GM18526 (cell line): ENCODE data around the gene RMRP.
A peak's percentile ranks its signal among the peaks of the same experiment; 100 is the strongest.

Experiments
- POLR2A ChIP-seq: IDR thresholded peaks from 3 replicates; pipeline ENCODE4 v1.6.1; 2011; ENCODE audit not compliant: insufficient read length; ENCODE audit errors: extremely low read depth

RMRP gene

DNA sequence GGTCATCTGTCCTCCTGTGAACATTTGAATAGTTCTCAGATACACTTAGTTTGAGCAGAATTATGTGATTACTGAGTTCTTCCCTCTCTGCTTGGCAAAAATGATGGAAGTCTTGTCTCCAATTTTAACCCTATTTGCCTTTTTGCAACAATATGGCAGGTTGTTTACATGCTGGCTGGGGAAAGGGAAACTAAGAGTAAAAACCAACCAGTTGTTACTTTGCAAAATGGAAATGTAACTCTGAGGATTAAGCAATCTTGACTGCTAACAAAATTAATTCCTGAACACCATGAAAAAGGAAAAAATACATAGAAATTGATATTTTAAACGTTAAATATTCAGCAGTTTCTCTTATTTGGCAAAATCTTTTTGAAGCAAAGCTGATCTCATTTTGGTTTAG is 18.2 kb downstream of the RMRP start:
- no peak for TF ChIP-seq POLR2A

DNA sequence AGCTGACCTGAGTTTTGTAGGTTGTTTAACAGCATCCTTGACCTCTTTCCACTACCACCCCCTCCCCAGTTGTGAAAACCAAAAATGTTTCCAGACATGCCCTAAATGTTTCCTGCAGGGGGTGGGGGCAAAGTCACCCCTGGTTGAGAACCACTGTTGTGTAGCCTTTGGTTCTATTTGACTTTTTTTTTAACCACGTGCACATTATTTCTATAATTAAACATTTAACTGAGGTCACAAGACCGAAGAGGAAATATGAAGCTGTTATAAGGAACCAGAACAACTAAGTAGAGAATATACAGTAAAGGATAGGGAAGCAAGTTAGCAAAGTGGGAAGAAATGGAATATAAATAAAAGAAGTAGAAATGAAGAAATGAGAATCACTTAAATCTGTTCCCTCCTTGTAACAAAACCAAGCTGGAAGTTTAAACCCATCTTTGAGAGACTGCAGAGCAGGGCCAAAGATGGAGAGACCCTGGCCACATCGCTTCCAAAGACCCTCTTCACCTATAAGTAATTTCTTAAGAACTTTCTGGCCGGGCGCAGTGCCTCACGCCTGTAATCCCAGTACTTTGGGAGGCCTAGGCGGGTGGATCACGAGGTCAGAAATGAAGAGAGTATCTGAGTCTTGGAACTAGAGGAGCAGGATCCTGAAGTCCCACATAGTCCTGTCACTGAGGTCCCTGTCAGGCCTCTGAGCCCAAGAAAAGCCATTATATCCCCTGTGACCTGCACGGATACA is 21.5 kb downstream of the RMRP start:
- TF ChIP-seq POLR2A: no peak

DNA sequence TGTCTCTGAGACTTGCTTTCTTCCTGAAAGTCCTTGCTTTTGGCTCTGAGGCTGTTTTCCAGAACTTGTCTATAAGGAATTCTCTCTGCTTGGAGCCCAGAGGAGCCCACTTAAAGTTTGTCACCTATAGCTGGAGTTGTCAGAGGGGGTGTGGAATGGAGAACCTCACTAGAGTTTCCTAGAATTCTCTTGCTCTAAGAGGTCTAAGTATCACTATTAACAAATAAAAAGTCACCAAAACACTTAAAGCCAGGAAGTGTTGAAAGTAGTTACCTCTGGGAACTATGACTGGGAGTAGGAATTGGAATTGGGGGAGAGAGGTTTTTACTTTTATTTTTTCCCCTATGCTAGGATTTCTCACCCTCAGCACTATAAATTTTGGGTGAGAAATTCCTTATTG is 22.1 kb downstream of the RMRP start:
- TF ChIP-seq POLR2A: no peak

DNA sequence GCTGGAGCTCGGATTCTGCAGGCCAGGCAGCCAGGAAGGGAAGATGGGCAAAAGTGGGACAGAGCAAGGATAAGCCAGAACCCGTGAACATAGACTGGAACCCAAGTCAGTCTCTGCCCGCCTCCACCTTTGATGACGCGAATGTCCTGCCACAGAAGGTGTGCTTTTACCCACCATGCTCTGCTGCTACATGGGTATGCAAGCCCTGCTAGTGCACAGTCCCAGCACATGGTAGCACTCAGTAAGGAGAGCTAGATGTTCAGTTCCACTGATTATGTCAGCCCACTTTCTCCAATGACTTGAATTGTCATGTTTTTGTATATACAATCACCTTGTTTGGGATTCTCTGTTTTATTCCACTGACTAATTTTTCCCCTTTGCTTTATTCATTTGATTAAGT is 28.2 kb downstream of the RMRP start:
- TF ChIP-seq POLR2A: no peak

DNA sequence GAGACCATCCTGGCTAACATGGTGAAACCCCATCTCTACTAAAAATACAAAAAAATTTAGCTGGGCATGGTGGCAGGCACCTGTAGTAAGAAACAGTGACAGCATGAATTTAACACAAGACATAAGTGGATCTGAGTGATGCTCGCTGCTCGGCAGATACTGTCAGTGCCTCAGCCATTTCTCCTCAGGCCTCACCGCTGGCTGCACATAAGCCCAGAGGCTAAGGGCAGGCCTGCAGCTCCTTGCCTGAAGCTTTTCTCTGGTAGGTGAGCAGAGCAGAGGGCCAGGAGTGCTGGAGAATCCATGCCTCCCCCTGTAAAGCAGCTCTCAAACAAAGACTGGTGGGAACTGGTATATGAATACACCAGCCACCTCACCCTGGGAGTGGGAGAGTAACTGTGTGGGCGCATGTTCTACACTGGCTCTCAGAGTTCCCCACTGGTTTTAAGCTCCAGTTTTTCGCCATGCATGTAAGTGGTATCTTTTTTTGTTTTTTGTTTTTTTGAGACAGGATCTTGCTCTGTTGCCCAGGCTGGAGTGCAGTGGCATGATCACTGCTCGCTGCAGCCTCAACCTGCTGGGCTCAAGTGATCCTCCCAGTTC is 29.3 kb downstream of the RMRP start:
- no peak for TF ChIP-seq POLR2A

DNA sequence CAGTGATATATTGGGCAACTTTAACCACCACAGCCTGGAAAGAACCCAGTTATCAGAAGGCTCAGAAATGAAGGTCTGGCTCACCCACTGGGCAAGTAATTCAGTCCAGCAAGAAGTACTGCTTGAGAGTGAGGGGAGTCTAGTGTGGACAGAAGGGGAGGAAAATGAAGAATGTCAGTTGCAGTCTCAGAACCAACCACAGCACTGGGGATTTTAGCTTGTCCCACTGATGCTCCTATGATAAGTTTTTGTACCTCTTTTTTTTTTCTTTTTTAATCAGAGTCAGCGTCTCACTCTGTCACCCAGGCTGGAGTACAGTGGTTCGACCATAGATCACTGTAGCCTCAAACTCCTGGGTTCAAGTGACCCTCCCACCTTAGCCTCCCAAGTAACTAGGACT is 30.2 kb downstream of the RMRP start:
- TF ChIP-seq POLR2A: no peak

DNA sequence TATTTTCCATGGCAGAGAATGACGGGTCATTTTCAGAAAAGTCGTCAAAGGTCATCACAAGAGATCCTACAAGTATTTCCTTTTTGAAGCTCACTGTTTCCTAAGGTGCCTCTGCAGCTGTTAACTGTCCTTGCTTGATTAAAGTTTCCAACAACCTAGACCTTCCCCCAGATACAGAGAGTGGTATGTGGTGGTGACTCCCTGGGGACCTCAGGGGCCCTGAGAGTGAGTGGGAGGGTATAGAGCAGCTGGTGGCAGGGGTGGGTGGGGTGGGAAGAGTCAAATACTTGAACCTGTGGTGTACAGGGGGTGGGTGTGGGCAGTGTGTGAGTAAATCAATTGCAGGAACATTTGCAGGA is 38.0 kb downstream of the RMRP start:
- TF ChIP-seq POLR2A: no peak

DNA sequence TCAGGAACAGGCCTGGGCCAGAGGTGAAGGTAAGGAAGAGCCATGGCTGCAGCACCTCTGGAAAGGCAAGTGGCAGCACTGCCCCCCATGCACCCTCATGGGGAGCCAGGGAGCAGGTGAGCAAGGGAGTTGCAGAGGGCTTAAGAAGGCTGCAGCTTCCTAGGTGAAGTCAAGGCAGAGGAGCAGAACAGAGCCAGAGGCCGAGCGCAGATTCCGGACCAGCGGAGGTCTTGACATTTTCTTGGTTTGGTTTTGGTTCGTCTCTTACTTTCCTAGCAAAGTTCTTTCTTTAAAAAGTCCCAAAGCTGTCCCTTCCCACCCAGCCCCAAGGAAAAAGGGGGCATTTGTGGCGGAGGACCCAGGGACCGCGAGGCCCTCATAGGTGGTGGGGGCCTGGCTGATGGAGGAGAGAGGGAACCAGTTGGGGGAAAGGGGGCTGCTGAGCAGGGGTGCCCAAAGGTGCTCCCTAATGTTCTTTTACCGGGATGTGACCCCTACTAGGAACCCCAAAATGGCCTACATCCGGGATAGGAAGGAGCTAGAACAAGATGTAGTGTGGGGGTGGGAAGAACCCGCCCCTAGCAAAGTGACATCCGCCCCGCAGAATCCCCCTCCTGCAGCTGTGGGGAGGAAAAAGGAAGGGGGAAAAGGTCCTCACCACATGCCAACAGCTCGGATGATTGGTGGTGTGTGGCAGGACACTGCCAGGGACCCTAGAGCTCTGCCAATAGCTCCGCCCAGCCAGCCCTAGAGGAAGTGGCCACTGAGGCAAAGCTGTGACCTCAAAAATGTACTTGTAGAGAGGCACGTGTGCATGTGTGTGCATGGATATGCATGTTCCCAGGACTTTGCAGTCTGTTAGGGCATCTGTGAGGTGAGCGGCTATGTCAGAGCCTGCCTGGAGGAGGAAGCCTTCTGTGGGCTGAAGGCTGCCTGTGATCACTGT is 38.7 kb downstream of the RMRP start:
- TF ChIP-seq POLR2A: peak; percentile 39

DNA sequence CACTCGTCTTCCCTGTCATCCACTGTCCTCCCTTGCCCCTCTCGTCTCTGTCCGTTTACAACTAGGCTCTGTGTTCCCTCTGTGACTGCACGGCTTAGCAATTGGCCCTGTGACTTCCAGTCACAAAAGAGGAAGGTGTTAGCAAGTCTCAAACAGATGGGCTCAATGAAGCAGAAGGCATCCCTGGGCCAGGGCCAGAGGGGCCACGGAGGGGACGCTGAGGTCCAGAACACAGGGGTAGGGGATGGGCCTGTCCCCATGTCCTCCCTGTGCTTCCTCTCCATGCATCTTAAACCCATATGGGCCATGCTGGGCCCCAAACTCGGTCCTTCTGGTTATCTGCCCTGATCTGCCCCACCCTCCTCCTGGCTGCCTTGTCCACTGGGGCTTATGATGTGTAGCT is 39.5 kb downstream of the RMRP start, which contains the start of gene CD72:
CD72 (minus strand) TSS at position 89 of the 403 bp plus-strand sequence. CDS start 110 bp downstream, outside the sequence.
- peak; percentile 44 for TF ChIP-seq POLR2A

DNA sequence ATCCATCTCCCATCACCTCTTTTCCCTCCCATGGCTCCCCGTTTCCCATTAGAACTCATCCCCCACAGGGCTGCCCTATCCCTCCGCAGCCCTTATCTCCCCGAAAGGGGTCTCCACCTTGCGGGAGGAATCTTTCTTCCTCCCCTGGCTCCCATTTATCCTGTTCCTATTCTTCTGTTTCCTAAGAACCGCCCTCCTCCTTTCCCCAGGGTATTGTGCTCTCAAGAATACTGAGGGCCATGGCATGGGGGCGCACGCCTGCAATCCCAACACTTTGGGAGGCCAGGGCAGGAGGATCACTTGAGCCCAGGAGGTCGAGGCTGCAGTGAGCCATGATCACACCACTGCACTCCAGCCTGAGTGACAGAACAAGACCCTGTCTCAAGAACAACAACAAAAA is 40.3 kb downstream of the RMRP start:
- TF ChIP-seq POLR2A: no peak

DNA sequence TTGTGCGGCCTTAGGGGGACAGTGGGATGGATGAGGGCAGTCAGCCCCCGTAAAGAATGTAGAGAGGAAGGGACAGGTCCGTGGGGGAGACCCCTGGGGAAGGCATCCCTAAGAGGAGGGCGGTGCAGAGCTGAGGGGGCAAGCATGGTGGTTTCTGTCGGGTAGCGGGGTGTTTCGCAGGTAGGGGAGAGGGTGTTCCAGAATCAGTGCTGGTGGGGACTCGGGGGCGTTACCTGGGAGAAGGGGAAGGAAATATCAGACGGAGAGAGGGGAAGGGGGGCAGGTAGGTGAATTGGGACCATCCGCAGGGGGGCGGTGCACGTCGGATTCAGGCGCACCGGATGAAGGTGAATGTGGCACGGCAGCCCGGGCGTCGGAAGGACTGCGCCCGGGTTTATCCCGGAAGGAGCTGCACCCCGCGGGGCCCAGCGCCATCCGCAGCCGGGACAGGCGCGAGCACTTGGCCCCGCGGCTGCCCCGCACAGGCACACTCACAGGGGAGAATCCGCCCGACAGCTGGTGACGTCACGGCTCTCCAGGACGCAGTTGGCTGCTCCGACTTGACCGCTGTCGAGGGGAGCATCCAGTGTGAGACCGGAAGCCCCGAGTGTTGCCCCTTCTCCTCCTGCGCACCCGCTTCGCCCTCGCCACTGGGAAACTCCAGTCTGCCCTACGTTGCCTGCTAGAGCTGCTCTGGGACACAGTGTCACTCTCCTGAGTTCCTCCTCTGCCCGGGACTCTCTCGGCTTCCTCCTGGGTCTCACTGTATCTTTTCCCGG is 40.9 kb downstream of the RMRP start:
- TF ChIP-seq POLR2A: peak; percentile 68

DNA sequence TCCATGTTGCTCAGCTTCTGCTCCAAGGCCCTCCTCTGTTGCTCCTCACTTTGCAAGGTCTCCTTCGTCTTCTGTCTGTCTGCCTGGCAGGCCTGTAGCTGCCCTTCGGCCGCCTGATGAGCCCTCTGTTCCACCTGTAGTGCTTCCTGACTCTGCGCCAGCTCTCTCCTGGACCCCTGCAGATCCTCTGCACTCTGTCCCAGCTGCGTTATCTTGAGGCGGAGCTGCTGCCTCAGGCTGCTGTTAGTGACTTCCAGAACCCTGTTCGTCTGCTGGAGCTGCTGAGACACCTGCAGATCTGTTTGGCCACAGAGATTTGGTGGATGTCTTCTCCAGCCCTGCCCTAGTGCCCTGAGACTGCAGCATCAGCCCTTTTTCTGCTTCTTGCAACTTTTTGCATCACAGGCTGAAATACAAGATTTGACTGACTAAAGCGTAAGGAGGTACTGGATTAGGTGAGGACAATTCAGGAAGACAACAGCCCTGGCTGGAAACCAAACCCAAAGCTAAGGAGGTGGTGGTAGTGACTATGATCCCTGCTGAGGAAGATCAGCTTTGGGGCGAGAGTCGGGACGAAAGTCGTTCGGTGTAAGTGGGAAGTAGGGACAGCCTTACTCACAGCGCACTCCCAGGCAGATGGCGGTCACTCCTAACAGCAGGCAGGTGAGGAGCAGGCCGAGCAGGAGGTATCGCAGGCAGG is 41.7 kb downstream of the RMRP start:
- no peak for TF ChIP-seq POLR2A

DNA sequence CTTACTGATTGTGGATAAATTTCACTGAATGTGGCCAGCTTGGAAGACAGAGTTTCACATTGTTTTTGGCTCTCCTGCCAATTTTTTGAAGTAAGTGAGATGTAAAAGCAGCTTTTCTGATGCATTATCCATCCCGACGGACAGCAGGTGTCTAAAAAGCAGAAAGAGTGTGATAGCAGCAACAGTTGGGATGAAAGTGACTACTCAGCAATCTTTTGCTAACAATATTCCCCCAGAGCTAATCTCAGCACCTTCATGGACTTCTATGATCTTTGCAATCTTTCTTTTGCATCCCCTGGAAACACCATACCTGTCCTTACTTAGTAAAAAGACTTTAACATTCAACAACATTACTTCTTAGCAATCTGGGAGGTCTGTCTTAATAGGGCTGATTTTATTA is 45.0 kb downstream of the RMRP start:
- no peak for TF ChIP-seq POLR2A

DNA sequence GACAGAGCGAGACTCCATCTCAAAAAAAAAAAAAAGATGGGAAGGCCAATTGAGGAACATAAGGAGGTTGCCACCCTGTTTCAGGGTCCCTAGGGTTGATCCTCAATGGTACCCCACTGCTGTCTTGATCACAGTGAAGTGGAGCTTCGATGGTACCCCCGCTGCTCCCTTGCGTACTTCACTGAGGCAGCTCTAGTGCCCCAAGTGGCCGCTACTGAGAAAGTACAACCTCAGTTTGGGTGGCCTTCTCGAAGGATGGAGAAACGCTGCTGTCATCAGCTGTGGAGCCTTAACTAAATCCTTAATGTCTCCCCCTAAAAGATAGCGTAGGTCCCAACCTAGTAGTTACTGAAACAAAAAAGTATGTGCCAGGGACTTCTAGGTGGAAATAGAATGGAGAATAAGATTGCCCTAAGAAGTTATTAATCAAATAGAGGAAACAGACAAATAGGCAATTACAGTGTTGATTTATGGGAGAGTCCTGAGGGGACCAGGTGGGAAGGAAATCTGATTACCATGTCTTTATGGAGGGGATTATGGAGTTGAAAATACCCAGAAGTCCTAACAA is 46.5 kb downstream of the RMRP start:
- no peak for TF ChIP-seq POLR2A

DNA sequence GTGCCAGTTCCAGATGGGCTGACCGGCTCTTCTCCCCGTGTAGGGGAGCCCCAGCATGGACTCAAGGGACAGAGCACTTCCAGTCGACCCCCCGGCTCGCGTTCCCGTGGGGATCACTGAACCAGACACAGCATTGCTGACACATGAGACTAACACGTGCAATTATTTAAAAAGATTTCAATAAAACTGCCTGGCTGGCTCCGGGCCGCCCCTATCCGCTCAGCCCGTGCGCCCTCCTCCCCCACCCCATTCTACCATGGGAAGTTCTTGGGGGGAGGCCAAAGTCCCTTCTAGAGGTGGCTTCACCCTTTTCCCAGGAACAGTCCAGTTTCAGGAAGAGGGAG is 48.0 kb downstream of the RMRP start:
- no peak for TF ChIP-seq POLR2A
